Psoas muscle (tissue), 8 donors: ENCODE data around the gene CERS4. TPM values are rescaled to one million over a fixed set of nuclear protein-coding genes. Genes with fewer than 3 reads are reported as not detected.

ENCODE experiments used
- ATAC-seq, 4 donors: fragments of 200-7000 bp; cut with Tn5 transposase; one replicate each; pipeline ENCODE4 v1.9.1; 2020; ENCODE audit warnings: moderate library complexity in 3 of 4, mild to moderate bottlenecking in 2 of 4
- DNase-seq, 2 donors: peaks; one replicate each; pipeline ENCODE4 v3.0.0-alpha.2; 2020
- H3K27ac ChIP-seq: fragments of 200-600 bp; one replicate; pipeline ENCODE4 v1.8.0; 2022
- H3K27me3 ChIP-seq, 3 donors: fragments of 200-600 bp in 1 of 3; one replicate each; pipeline versions ENCODE4 v1.6.1 to v1.8.0; 2013 to 2022; ENCODE audit warnings: low read length in 2 of 3, mild to moderate bottlenecking in 2 of 3, moderate library complexity in 1 of 3; ENCODE audit not compliant: insufficient read depth in 3 of 3
- H3K36me3 ChIP-seq, 2 donors: fragments of 200-600 bp in 1 of 2; one replicate each; pipeline versions ENCODE4 v1.6.1 to v1.8.0; 2013 to 2022; ENCODE audit warnings: low read depth in 1 of 2, mild to moderate bottlenecking in 1 of 2, moderate library complexity in 1 of 2; ENCODE audit not compliant: insufficient read depth in 1 of 2
- H3K4me1 ChIP-seq: fragments of 200-600 bp; one replicate; pipeline ENCODE4 v1.8.0; 2022
- H3K4me3 ChIP-seq: fragments of 200-600 bp; one replicate; pipeline ENCODE4 v1.8.0; 2022; ENCODE audit warnings: mild to moderate bottlenecking
- H3K9me3 ChIP-seq: fragments of 200-600 bp; one replicate; pipeline ENCODE4 v1.8.0; 2022
- WGBS, 3 donors: extraction: QIAGEN DNeasy Blood & Tissue Kit; methylation state at CpG; one replicate each; pipeline versions ENCODE4 v1.1.6 to v1.1.7; 2013; 5-methylcytosine and 5-hydroxymethylcytosine counted together
- intact Hi-C, 2 donors: fragments of 100-400 bp; cut with DNase I; formaldehyde crosslinking; loops; one replicate each; pipeline versions ENCODE4 v1.11.0 to v1.14.2; 2022
- polyA plus RNA-seq, 3 donors: library from polyadenylated mRNA; stranded (reverse); fragments of 200-250 nt; gene quantifications; one replicate each; pipeline ENCODE4 v1.2.3, GENCODE V29; 2013
- total RNA-seq, 4 donors: library from RNA; stranded (reverse); fragmentation: NEBNext Ultra II Directional in 2 of 4; extraction: Animal tissue kit (Norgen Biotek cat#: 25700) in 2 of 4; gene quantifications; one replicate each; pipeline versions ENCODE4 v1.2.1 to v1.2.4, GENCODE V29; 2021 to 2023
- TF ChIP-seq, protein P1 (sequence below): fragments of 200-600 bp; IDR thresholded peaks from one replicate; pipeline ENCODE4 v1.8.0; 2022; ENCODE audit warnings: antibody characterized with exemption
- donor health status: healthy with polysubstance abuse.
- donor health status: DM: no; HTN: no; CAD: no; lungs with moderate emphysema.
- donor health status: Bipolar disorder and iron deficiency.
- donor health status: healthy.
- donor health status: DM: yes; HTN: yes; CAD: no.
- donor health status: DM: no; HTN: no; CAD: no.
- donor health status: DM: no; HTN: no; CAD: no.
- donor health status: DM: yes; HTN: yes; CAD: no.

The CERS4 gene
- total and polyA plus RNA-seq, 7 donors = 1.1 to 4.8 (median 2.8) TPM

DNA sequence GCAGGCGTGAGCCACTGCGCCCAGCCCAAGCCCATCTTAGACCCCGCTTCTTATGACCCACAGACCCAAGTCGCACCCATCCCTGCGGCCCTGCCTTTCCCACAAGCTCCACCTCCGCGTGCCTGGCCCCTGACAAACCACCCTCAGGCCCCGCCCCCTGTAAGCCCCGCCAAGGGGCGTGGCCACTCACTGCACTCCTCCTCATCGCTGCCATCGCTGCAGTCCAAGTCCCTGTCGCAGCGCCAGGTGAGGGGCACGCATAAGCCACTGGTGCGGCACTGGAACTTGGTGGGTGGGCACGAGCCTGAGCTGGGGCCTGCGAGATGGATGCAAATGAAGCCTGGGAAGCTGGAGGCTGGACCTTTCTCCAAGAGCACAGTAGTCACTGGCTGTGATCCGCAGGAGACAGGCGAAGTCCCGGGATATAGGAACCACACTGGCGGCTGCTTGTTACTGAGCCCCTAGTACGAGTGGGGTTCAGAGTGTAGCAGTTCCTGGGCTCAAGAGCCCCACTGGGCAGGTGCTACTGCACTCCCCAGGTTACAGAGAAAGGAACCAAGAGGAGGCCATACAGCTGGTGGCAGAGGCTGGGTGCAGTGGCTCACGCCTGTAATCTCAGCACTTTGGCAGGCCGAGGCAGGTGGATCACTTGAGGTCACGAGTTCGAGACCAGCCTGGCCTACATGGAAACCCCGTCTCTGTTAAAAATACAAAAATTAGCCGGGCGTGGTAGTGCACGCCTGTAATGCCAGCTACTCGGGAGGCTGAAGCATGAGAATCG, 95.9 kb downstream of the CERS4 start:
- 80 to 84% (median 84%) methylated on average over 33 of the region's 33 CpGs for WGBS, 3 donors
- no peak overlapping the region for H3K4me3 ChIP-seq
- no peak overlapping the region for H3K27ac ChIP-seq
- no peaks in the 10 kb centered on the region for H3K9me3 ChIP-seq
- intact Hi-C loops = loop anchor here in 1 of 2 donors (5.0 kb wide), 1 partner anchor 38 kb away; no protein-coding TSS in a partner anchor
- TF ChIP-seq, protein P1, sequence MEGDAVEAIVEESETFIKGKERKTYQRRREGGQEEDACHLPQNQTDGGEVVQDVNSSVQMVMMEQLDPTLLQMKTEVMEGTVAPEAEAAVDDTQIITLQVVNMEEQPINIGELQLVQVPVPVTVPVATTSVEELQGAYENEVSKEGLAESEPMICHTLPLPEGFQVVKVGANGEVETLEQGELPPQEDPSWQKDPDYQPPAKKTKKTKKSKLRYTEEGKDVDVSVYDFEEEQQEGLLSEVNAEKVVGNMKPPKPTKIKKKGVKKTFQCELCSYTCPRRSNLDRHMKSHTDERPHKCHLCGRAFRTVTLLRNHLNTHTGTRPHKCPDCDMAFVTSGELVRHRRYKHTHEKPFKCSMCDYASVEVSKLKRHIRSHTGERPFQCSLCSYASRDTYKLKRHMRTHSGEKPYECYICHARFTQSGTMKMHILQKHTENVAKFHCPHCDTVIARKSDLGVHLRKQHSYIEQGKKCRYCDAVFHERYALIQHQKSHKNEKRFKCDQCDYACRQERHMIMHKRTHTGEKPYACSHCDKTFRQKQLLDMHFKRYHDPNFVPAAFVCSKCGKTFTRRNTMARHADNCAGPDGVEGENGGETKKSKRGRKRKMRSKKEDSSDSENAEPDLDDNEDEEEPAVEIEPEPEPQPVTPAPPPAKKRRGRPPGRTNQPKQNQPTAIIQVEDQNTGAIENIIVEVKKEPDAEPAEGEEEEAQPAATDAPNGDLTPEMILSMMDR = no peak
- no peaks in the 10 kb centered on the region for H3K27me3 ChIP-seq
- H3K4me1 ChIP-seq = peaks cover 21% of the 10 kb centered on the region
- ATAC-seq (no peak), DNase-seq (peak in 1 of 2 donors; percentile 60)
- peaks cover 0 to 22% of the 10 kb centered on the region in 2 donors for H3K36me3 ChIP-seq

DNA sequence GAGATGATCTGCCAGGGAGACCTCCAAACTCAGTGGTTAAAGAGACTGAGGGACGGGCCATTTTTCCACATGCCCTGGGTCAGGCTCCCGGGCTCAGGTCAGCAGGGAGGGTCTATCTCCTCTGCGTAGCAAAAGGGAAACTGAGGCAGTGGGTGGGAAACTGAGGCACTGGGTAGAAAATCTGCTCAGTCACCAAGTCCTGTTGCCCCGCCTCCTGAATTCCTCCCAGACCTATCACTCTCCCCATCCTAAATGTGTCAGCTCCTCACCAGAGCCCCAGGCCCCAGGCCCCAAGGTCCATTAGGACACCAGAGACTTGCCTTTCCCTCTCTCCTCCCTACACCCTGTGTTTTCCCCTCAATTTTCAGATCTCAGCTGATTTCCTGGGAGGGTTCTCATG, 96.6 kb downstream of the CERS4 start:
- Histone ChIP-seq H3K36me3 (peaks cover 0 to 29% of the 10 kb centered on the region in 2 donors), H3K9me3 (no peaks in the 10 kb centered on the region), H3K4me1 (peaks cover 21% of the 10 kb centered on the region), H3K27me3 (no peaks in the 10 kb centered on the region), H3K4me3 (no peak overlapping the region), H3K27ac (no peak overlapping the region)
- TF ChIP-seq, protein P1 = no peak
- intact Hi-C loops = loop anchor here in 1 of 2 donors (5.0 kb wide), 1 partner anchor 38 kb away; no protein-coding TSS in a partner anchor
- 75 to 98% (median 79%) methylated on average over 4 of the region's 4 CpGs for WGBS, 3 donors
- peak in 1 of 2 donors; percentile 23 for DNase-seq
- no peak for ATAC-seq

DNA sequence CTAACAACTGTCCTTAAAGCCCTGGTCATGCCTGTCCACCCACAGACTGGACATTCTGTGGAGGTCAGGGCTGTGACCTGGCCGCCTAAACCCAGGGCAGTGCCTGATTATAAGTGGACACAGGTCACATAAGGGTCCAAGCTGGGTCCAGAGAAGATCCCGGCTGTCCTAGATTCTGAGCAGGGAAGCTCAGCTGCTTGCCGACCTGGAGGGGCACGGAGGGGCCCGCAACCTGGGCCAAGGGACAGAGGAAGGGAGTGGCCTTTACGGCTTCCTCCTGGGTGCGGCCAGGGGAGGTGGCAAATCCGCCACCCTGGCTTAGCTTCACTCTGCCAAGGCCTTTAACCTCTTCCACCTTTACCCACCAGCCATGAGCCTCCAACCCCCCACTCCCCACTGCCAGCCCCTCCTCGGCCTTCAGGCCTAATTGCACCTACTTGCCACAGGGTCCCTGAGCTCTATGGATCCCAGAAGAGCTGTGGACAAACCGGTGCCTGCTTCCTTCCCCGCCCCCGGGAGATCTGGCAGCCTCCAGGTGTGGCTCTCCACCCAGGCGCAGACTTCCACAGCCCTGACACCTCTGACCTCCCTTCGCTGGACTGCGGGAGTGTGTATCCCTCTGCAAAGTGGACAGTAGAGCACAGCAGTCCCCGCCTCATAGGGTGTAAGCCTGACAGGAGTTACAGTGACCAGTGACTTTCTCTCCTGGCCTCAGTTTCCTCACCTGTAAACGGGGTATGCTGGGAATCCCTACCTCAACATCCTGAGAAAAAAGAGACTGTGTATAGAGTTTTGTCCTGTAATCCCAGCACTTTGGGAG, 97.3 kb downstream of the CERS4 start:
- intact Hi-C loops = loop anchor here in 1 of 2 donors (5.0 kb wide), 1 partner anchor 39 kb away; no protein-coding TSS in a partner anchor
- WGBS, 3 donors = 64 to 68% (median 65%) methylated on average over 17 of the region's 17 CpGs
- no peak overlapping the region for H3K27ac ChIP-seq

DNA sequence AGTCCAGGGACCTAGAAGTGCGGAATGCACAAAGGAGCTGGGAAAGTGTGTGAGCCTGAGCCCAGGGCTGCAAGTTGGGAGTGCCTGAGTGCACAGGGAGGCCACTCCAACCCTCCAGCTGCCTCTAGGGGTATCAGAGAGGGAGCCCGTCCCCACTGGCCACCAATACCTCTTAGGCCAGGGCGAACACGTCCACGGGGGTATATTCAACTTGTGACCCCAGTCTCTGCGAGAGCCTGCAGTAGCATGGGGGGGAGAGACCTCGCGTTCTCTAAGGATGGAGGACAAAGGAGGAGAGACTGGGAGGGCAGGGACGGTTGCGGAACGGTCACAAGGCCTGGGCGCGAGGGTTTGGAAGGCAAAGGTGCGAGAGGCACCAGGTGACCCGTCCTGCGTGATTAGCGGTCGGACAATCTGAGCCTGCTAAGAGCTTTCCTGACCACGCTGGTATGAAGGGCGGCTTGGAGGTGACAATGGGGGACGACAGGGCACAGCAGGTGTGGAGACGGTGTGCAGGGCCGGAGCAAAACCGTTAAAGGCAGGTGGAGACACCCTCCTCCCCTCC, 98.3 kb downstream of the CERS4 start:
- peak overlapping the region; percentile 84 for H3K27ac ChIP-seq
- TF ChIP-seq, protein P1 = no peak
- H3K36me3 ChIP-seq = peaks cover 0 to 32% of the 10 kb centered on the region in 2 donors
- peaks cover 30% of the 10 kb centered on the region for H3K4me1 ChIP-seq
- DNase-seq = peak in 1 of 2 donors; percentile 26
- 9 to 21% (median 10%) methylated on average over 22 to 24 of the region's 24 CpGs for WGBS, 3 donors
- peak overlapping the region; percentile 73 for H3K4me3 ChIP-seq
- no peaks in the 10 kb centered on the region for H3K27me3 ChIP-seq
- peak in 2 of 4 donors; percentile 1 to 6 for ATAC-seq
- no peaks in the 10 kb centered on the region for H3K9me3 ChIP-seq
- intact Hi-C loops = loop anchor here in 1 of 2 donors (5.0 kb wide), 1 partner anchor 40 kb away; no protein-coding TSS in a partner anchor

More for the DNA sequence above, 97.3 kb downstream of the CERS4 start:
- DNase-seq (peak; percentile 15 to 45), ATAC-seq (no peak)
- Histone ChIP-seq H3K36me3 (peaks cover 0 to 35% of the 10 kb centered on the region in 2 donors), H3K4me3 (peak overlapping the region; percentile 73), H3K27me3 (no peaks in the 10 kb centered on the region), H3K4me1 (peaks cover 24% of the 10 kb centered on the region), H3K9me3 (no peaks in the 10 kb centered on the region)
- TF ChIP-seq, protein P1 = no peak
